GM04504 (cell line): ENCODE measurements around the gene NEUROG1.

Experiments
- DNase-seq: peaks from one replicate; pipeline ENCODE4 v3.0.0-alpha.2; 2012; ENCODE audit warnings: low read depth

Gene NEUROG1, protein sequence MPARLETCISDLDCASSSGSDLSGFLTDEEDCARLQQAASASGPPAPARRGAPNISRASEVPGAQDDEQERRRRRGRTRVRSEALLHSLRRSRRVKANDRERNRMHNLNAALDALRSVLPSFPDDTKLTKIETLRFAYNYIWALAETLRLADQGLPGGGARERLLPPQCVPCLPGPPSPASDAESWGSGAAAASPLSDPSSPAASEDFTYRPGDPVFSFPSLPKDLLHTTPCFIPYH

DNA sequence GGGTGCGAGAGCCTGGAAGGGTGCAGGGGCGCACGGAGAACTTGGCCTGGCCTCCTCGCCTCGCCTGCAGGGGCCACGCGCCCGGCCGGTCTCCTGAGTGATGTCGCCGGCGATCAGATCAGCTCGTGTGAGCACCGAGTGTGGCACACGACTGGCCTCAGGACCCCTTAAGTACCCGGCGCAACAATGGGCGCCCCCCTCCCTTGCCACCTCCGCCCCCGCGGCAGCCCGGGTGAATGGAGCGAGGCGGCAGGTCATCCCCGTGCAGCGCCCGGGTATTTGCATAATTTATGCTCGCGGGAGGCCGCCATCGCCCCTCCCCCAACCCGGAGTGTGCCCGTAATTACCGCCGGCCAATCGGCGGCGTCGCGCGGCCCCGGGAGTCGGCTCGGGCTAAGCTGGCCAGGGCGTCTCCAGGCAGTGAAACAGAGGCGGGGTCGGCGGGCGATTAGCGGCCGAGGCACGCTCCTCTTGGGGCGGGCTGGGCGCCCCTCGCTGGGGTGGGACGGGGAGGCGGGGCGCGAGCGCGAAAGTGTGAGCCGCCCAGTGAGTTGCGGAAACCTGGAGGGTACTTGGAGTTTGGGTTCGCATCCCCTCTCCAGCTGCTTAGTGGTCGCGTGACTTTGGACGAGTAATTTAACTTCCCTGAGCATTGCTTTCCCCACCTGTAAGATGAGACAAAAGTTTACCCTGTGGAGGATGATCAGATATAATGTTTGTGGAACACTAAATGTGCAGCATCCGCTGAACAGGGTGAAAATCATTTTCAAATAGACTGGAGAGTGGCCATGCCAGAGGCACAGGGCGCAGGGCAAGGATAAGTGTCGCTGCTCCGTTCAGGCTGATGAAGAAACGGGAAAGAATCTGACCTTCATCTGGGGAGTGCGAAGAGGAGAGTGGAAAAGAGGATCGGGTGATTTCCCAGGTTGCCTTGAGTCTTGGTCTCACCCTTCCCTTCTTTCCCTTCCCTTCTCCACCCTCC lies at the start of gene NEUROG1:
Gene NEUROG1 (minus strand): TSS at position 145 of the 982 bp plus-strand sequence. CDS start 274 bp downstream, outside the sequence.
- DNase-seq, result no peak

DNA sequence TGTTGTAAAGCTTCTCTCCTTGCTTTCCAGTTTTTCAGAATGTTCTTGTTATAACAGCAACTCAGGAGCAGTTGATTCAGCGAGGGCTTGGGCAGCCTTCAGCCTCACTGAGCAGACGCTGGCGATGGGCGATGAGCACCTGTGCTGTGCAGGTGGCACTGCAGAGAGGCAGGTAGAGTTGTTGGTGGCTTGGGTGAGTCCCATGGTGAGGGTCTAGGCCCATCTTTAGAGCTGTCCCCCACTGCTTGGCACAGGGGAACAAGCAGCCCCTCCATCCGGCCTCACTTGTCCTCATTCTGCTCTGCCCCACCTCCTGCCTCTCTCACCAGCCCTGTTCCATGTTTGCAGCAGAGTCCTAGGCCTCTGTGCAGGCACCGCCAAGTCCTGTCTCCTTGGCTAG lies 49.2 kb upstream of the NEUROG1 start:
- DNase-seq, result no peak

DNA sequence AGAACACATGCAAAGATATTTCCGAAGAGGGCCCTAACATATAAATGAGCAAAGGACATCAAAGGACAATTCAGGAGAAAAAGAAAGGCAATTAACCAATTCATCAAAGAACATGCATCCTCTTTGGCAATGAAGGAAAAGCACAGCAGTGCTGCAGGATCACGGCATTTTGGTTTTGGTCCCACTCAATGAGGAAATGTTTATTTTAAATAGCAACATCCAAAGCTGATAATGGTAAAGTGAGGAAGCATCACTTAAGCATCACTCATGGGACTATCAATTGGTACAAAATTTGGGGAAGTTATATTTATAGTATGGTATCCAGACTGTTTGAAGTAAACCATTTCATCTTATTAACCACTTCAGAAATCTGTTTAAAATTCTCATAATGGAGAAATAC lies 48.5 kb upstream of the NEUROG1 start:
- no peak for DNase-seq

DNA sequence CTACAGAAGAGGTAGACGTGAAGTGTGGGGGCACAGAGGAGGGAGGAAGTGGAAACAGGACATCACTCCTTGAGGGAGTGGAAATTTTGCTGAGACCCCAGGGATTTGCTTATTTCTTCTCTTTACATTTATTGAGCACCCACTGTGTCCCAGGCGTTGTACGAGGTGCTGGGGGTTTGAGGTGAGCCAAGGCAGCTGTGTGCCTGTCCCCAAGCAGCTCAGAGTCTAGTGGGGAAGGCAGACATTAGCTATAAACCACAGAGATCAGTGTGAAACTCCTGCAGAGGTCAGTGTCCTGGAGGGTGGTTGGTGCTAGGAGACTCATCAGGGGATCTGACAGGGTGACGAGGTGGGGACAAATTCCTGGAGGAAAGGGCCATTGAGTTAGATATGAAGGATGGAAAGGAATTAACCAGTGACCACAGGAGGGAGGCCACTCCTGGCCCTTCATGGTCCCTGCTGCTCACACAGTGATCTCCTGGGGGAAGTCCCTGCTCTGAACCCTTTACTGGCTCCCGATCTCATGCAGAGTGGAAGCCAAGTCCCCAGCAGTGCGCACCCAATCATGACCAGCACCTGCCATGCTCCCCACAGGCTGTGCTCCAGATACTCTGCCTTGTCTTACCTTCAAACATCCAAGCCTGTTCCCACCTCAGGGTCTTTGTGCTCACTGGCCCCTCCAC lies 46.5 kb upstream of the NEUROG1 start:
- DNase-seq, result no peak

DNA sequence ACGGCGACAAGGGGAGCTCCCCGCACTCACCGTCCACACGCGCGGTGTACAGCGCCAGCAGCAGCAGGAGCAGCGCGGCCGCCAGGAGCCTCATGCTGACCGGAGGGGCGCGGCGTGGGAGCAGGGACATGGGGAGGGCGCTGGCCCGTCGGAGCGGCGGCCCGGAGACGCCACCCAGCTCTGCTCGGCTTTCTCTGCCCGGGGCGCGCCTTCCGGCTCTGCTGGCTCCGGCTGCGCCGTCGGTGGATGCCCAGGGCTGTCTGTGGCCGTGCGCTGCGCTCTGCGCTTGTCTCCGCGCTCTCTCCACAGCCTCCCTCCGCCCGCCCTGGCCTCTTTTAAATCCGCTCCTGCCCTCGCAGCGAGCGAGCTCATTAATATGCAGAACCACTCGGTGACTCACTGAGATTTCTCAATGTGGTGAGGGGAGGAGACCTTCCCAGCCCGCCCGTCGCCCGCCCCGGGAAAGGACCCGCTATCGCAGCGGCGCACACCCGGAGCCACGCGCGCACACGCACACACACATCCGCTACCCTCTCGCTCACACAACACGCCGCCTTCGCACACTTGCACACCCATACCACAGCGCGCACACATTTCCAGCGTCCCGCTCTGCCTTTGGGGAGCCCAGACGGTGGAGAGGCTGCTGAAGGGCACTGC lies 43.0 kb upstream of the NEUROG1 start, which contains the start of gene CXCL14:
Gene CXCL14 (minus strand): TSS at position 307 of the 657 bp plus-strand sequence. CDS start 213 bp downstream, at position 94.
- DNase-seq, result peak; percentile 43

DNA sequence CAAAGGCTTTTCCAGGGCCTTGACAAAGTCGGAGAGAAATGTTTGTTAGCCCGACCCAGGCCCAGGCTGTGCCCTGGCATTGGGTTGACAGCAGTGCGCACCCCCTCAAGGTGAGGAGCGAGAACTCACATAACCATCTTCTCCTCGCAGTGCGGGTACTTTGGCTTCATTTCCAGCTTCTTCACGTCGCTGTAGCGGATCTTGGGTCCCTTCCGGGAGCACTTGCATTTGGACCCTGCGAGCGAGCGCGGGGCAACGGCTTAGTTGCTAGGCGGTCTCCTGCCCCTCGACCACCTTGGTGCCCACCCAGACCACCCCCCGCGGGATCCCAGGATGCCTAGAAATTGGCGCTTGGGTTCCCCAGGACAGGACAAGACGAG lies 42.5 kb upstream of the NEUROG1 start:
- no peak for DNase-seq

DNA sequence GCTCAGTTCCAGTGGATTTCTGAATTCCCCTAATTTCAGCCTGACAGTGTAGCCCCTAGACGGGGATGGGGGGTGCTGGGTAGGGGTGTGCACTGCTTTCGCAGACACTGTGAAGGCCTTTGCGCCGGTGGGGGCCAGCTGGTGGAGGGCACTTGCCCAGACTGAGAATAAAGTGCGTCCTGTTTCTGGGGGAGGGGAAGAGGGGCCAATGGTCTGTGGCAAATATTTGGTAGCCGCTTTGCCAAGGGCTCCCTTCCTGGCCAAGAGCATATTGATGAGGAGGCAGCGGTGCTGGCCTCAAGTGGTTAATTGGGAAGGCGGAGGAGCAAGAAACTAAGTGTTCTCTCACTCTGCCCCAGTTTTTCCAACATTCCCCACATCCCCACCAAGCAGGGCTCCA lies 41.7 kb upstream of the NEUROG1 start:
- no peak for DNase-seq

DNA sequence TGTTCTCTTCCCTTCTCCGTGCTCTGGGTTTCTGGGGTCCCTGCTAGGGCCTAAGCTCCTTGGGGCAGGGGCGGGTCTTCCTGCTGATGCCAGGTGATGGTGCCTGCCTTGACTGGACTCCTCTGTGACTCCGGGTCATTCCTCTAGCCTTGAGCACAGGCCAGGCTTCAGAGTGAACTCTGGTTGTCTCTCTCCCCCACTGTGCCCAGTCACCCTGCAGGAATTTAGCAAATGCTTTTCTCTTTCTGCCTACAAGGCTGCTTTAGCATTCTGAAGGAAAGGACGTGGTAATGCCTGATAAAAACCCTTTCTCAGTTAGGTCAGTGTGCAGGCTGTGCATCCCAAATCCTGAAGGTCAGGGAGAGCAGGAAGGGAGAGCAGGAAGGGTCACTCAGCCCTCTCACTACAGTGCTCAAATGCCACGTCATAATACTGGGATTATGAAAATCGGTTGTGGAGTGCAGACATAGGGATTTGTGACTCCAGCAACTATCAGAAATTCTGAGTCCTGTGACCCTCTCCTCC lies 40.4 kb upstream of the NEUROG1 start:
- no peak for DNase-seq

DNA sequence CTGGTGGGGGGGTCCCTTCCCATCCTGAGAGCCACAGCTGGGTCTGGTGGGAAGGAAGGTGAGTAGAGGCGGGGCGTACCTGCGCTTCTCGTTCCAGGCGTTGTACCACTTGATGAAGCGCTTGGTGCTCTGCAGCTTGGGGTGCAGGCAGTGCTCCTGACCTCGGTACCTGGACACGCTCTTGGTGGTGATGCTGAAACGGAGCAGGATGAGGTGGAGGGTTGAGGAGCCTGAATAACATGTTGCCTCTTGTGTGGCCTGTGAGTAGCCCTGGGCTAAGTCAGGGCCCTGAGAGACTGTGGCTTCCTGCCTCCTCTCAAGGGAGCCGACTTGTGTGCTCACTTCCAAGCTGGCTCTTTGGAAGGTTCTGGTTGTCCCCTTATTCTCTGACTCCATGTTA lies 38.7 kb upstream of the NEUROG1 start:
- no peak for DNase-seq

DNA sequence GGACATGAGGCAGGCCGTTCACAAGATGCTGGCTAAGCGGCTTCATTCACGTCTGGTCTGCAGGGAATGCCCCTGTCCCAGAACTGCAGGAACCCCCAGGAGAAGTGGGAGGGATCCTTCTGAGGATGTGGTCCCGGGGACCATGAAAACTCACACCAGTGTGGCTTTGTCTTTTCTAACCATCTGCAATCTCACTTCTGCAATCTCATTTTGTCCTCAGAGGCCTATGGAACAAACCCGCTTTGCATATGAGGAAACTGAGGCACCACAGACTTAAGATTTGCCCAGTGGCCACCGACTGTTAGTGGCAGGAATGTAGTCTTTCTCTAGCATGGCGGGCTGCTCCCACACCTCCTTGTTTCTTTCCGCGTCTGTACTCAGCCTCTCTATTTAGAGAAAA lies 36.1 kb upstream of the NEUROG1 start:
- DNase-seq, result no peak

DNA sequence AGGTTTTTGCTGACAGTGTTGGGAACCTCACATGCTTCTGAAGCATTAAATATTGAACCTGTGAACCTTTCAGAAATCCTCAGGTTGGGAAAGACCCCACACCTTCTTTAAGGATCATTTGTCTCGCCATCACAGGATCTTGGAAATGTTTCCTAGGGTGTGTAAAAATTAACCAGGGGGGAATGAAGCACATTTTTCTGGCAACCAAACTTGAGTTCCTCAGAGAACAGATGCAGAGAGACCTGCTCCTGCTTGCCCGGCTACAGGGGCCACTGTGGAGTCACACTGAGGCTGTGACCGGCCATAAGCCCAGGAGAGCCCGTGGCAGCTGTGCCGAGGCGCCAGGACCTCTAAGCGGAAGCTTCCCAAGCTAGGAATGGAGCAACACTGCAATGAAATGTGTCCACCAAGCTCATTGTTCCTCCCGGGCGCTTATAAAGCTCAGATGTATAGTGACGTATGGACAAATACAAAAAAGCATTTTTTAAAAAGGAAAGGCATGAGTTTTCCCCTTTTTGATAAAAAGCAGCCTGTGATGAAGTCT lies 35.4 kb upstream of the NEUROG1 start:
- no peak for DNase-seq

DNA sequence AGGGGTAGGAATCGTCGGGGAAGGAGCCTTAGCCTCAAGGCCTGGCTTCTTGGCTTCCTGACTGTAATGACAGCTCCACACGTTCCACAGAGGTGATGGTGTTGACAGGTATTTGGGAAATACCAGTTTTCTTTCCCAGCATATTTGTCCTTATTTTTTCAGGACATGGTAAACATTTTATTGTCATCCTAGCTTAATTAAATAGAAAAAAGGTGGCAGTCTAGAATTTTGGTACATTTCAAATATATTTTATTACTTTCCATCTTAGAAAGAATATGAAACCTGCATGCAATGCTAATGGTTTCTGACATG lies 34.6 kb upstream of the NEUROG1 start:
- no peak for DNase-seq

DNA sequence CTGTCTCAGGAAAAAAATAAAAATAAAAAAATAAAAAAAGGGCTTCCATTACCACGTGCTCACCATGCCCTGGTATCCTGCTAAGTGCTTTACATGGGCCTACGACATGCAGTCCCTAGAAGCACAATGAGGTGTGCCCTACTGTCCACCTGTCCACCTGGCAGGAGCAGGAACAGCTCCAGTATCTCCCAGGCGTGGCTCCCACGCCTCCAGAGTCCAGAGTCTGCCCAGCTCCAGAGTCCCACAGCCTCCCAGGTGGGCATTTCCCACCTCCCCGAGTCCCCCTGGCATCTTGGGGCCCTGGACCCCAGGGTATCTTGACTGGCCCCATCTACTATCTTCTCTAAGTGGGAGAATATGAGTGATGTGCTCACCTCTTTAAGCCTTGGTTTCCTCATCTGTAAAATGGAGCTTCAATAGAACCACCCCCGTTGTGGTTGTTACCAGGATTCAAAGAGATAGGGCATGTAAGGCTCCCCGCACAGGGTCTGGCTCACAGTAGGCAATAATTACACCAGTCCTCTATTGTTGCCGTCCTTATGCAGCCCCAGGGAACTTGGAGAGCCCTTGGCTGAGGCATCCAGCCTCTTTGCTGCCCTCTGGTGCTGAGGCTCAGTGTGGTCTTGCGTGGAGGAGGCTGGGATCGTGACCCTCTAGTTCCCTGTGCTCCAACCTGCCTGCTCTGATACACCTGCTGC lies 34.1 kb upstream of the NEUROG1 start:
- DNase-seq, result no peak

DNA sequence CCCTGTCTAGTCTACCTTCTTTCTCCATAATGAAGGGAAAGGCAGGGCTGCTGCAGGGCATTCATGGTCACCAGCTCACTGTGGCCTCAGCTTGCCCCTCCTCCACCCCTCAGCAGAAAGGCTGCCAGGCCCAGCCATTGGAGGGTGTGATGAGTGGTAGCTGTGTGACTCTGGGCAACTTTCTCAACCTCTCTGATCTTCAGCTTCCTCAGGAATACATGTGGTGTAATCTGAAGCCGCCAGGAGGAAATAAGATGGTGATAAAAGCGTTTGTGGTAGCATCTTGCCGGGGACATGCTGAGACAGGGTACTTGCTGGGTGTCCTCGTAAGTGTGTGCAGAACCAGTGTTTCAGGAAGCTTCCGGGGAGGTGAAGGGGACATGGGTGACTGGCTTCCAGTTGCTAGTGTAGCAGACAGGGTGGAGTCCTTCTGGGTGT lies 33.2 kb upstream of the NEUROG1 start:
- no peak for DNase-seq

DNA sequence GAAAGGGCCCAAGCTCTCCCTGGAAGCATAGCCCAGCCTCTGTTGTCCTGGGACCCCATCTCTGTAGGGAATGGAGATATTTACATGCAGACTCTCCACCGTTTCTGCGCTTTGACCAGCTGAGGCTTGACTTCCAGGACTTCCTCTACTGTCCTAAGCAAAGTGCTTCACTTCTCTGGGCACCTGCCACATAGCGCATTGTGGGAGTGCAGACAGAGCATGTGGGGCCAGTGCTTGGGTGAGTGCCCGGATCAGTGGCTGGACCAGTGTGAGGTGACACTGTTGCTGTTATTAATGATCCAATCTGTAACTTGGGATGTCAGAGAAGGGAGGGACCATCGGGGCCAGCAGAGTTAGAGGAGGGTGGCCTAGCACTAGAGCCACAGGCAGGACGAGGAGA lies 32.5 kb upstream of the NEUROG1 start:
- DNase-seq, result no peak

DNA sequence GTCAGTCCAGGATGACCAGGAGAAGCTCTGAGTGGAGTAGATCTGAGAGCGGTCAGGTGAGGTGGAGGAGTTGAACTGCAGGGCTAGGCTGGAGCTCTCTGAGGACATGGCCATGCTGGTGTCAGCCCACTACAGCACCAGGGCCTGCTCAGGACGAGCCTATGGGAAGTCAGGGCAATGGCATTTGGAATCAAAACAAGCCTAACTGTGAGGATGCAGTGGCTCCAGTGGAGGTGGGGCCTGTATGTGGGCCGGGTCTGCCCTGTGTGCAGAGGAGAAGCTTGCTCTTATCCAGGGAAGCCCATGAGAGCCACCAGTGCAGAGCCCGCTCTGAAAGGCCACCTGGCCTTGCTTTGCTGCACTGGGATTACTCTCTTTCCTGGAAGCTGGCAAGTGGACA lies 31.9 kb upstream of the NEUROG1 start:
- no peak for DNase-seq

DNA sequence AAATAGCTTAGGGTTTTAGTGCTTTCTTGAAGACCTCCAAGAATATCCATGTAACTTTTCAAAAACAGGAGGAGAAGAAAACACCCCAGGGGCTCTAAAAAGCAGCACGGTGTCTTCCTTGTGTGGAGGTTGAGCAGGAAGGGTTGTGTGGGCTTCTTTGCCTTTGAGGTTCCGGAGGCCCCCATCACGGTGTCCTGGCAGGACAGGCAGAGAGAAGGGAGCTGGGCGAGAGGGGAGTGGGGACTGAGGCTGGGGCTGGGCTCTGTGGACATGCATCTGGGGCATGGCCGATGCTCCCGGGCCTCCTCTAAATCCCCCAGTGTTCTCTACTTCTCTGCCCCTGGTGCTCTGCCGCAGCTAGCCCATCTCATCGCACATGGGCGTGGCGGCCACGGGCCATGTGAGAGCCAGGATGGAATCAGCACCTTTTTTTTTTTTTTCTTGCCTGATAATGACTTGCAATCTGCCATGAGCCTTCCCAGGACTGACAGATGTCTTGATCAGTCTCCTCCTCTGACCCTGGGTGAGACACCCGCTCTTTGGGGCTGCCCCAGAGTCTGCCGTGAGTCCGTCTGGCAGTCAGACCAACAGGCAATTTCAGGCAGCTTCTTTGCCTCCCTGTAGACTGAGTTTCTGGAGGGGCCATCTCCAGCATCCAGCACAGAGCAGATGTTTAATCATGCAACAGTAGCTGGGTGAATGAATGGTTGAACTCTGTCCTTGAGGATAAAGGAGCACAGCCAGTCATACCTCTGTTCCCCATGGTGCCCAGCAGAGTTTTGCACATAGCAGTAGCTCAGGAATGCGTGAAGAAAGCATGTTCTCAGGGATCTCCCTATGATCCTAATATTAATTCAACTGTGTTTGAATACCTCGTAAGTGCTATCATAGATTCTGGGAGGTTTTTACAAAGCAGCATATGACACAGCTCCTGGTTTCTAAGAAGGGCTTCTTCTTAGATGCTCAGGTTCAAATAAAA lies 30.9 kb upstream of the NEUROG1 start:
- DNase-seq, result no peak

DNA sequence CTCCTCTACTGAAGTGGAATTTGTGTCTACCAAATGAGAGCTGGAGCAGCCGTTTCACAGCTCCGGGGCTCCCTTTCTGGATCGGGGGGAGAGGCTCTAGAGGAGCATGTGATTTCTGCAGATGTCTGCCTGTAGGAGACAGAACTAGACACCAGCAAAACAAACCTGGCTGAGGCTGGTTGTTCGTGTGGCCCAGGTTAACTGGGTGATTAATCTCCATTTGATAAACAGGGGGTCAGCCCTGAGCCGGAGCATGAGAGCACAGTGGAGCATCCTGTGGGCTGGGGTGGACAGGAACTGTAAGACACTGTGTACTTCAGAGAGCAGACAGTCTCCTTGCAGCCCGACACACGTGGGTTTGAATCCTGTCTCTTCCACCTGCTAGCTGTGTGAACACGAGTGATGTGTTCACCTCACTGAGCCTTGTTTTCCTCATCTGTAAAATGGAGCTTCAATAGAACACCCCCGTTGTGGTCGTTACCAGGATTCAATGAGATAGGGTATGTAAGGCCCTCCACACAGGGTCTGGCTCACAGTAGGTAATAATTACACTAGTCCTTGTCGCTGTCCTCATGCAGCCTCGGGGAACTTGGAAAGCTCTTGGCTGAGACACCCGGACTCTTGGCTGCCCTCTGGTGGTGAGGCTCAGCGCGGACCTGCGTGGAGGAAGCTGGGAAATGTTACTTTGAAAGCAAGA lies 30.1 kb upstream of the NEUROG1 start:
- no peak for DNase-seq

DNA sequence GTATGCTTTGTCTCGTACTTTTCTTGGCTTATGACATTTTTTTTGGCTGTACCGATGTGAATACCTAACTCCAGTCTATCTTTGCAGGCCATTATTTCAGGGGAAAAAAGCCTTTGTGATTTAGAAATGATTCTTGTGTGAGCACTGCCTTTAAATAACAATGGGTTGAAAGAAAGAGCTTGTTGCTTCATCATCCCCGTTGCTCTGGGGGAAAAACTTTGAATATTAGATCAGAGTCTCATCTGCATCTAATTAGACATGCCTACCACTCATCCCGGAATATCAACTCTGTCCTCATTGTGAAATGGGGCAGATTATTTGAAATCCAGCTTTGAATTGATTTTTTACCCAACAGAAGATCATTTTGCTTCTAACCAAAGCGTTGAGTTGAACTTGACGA lies 29.5 kb upstream of the NEUROG1 start:
- DNase-seq, result no peak
